T47D (cell line): Measurements from ENCODE around the gene SHC1.

Source experiments
- DNase-seq, 2 experiments: peaks; one replicate each; pipeline versions ENCODE4 v3.0.0 to v3.0.0-alpha.2; 2011 to 2012; ENCODE audit warnings: low read depth in 1 of 2, low spot score in 1 of 2
- JUND ChIP-seq: IDR thresholded peaks from 2 replicates; pipeline ENCODE4 v1.6.1; 2012; ENCODE audit warnings: low read depth
- in situ Hi-C: cut with HindIII; loops from 2 replicates; pipeline ENCODE4 v1.10.0; 2016; ENCODE audit warnings: low sequenced_read_pairs, low pct_unique_long_range_greater_than_20kb

The SHC1 gene, protein sequence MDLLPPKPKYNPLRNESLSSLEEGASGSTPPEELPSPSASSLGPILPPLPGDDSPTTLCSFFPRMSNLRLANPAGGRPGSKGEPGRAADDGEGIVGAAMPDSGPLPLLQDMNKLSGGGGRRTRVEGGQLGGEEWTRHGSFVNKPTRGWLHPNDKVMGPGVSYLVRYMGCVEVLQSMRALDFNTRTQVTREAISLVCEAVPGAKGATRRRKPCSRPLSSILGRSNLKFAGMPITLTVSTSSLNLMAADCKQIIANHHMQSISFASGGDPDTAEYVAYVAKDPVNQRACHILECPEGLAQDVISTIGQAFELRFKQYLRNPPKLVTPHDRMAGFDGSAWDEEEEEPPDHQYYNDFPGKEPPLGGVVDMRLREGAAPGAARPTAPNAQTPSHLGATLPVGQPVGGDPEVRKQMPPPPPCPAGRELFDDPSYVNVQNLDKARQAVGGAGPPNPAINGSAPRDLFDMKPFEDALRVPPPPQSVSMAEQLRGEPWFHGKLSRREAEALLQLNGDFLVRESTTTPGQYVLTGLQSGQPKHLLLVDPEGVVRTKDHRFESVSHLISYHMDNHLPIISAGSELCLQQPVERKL

GRCh38 chr1:154970631-154971340 lies at the start of gene SHC1:
SHC1 (minus strand) TSS chr1:154970747; CDS start chr1:154970526, 221 bp downstream.
- no peak for TF ChIP-seq JUND
- peak; percentile 93 to 94 for DNase-seq
- in situ Hi-C loops = no loop called here

DNA sequence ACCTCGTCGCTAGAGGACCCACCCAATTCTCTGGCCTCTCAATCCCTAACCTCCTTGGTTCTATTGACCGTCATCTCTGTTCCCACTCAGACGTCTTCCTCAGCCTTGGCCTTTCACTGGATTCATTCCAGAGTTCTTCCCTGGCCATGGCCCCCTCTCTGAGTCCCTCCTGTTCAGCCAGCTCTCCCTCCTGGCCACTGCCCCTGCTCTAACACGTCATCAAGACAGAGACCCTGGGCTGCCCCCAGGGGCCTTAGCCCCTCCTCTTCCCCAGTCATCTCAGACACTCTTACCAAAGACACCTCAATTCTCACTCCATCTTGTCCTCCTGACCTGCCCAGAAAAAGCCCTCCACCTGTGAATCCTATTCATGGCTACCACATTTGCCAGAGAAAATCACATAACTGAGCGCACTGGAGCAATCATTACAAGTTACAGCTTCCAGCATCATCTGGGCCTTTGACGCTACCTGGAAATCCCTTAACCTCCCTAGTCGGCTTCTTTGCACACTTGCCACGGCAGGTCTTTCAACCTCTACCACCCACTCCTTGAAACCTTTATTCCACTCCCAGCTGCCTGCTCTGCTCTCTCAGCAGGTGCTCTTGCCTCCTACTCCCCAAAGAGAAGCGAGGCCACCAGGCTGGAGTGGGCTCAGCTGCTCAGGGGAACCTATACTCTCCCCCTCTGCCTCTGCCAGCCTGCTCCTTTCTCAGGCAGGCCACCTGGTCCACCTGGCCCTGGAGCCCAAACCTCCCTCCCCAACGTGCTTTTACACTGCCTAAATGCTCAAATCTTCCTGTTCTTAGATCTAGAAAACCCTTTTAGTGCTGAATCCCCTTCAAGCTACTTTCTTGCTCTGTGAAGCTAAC lies 49.1 kb upstream of the SHC1 start:
- no peak for DNase-seq
- no peak for TF ChIP-seq JUND
- in situ Hi-C loops = no loop called here

- in situ Hi-C loops = no loop called here
- no peak for TF ChIP-seq JUND
- DNase-seq = no peak
Measured at GRCh38 chr1:155018617-155019348, 48.2 kb upstream of the SHC1 start.

- no peak for TF ChIP-seq JUND
- in situ Hi-C loops = no loop called here
- DNase-seq = no peak
Measured at GRCh38 chr1:155017946-155018316, 47.4 kb upstream of the SHC1 start.

DNA sequence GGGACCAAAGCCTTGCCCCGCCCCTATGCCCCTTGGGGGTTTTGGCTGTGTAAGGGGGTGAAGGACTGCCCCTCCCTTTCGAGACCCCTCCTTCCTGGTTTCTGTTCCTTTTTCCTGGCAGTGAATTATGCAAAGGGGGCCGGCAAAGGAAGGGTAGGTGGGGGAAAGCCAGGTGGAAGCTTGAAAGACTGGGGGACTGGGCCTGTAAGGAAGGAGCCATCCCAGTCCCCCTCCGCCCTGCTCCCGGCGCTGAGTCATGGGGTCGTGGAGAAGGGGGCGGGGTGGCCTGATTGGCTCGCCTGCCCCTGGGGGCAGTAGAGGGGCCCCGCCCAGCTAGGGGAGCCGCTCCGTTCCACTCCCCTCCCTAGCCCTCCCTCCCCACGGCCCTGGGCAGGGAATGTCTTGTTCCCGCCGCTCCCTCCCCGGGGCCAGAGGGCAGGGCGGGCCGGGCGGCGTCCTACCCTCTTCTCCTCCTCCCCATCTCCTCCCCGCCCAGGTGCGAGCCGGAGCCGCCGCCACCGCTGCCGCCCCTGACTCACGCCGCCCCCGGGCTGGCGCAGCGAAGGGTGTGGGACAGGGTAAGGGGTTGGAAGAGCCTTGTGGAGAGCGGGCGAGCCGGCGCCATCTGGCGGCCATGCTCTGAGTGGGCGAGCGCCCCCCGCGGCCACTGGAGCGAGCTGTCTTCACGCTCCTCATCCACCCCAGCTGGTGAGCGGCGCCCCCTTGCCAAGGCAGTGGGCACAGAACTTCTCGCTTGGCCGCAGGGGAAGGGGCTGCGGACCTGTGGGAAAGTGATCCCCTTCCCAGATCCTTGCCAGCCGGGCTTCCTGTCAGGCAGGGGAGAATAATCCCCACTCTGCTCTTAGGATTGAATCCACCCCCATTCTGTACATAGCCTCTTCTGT lies 46.7 kb upstream of the SHC1 start:
- in situ Hi-C loops = no loop called here
- TF ChIP-seq JUND = no peak
- DNase-seq = peak; percentile 65 to 95

DNA sequence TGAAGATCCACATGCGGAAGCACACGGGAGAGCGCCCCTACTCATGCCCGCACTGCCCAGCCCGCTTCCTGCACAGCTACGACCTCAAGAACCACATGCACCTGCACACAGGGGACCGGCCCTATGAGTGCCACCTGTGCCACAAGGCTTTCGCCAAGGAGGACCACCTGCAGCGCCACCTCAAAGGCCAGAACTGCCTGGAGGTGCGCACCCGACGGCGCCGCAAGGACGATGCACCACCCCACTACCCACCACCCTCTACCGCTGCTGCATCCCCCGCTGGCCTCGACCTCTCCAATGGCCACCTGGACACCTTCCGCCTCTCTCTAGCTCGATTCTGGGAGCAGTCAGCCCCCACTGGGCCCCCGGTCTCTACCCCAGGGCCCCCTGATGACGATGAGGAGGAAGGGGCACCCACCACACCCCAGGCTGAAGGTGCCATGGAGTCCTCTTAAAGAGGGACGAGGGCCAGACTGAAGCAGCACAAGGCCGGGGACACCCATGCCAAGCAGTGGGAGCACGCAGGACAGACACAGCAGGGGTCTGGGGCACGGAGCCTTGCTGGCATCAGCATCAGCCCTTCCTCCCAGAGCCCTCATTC lies 45.8 kb upstream of the SHC1 start:
- no peak for DNase-seq
- in situ Hi-C loops = no loop called here
- no peak for TF ChIP-seq JUND

- DNase-seq = no peak
- TF ChIP-seq JUND = no peak
- in situ Hi-C loops = no loop called here
Measured at GRCh38 chr1:155015527-155016230, 45.1 kb upstream of the SHC1 start.

GRCh38 chr1:155014709-155015508 lies 44.4 kb upstream of the SHC1 start:
- no peak for DNase-seq
- in situ Hi-C loops = no loop called here
- no peak for TF ChIP-seq JUND

- in situ Hi-C loops = no loop called here
- TF ChIP-seq JUND = no peak
- no peak for DNase-seq
Measured at GRCh38 chr1:155013632-155014031, 43.1 kb upstream of the SHC1 start.
